NCI-H146 (cell line): ENCODE measurements around the gene LXN.

Experiments
- DNase-seq: peaks from one replicate; lab custom pipeline; 2025; lab: John Stamatoyannopoulos, UW

LXN gene

GRCh38 chr3:158668506-158668905 is 3.9 kb downstream of the LXN start:
- DNase-seq, result no peak

GRCh38 chr3:158666416-158666815 is 6.0 kb downstream of the LXN start:
- no peak for DNase-seq

- DNase-seq, result no peak
Measured at GRCh38 chr3:158663832-158664231, 8.6 kb downstream of the LXN start.

GRCh38 chr3:158663246-158663645 is 9.2 kb downstream of the LXN start:
- no peak for DNase-seq

GRCh38 chr3:158660711-158661110 is 11.7 kb downstream of the LXN start:
- no peak for DNase-seq

- peak; percentile 65 for DNase-seq
Measured at GRCh38 chr3:158659454-158660237, 12.8 kb downstream of the LXN start.

GRCh38 chr3:158658889-158659288 is 13.6 kb downstream of the LXN start:
- no peak for DNase-seq

GRCh38 chr3:158652463-158652862 is 20.0 kb downstream of the LXN start:
- DNase-seq, result no peak

GRCh38 chr3:158651192-158651591 is 21.3 kb downstream of the LXN start:
- no peak for DNase-seq

- no peak for DNase-seq
Measured at GRCh38 chr3:158649791-158650190, 22.7 kb downstream of the LXN start.

GRCh38 chr3:158644345-158644908 is 28.0 kb downstream of the LXN start, which contains the start of gene GFM1:
TSS of gene GFM1 (plus strand) at chr3:158644527. CDS start at chr3:158644635, 108 bp downstream.
- DNase-seq, result peak; percentile 98

GRCh38 chr3:158642474-158643210 is 29.8 kb downstream of the LXN start:
- no peak for DNase-seq

- no peak for DNase-seq
Measured at GRCh38 chr3:158642005-158642404, 30.4 kb downstream of the LXN start.

GRCh38 chr3:158640646-158641045 is 31.8 kb downstream of the LXN start:
- no peak for DNase-seq

- DNase-seq, result no peak
Measured at GRCh38 chr3:158631981-158632380, 40.5 kb downstream of the LXN start.

- DNase-seq, result no peak
Measured at GRCh38 chr3:158625881-158626280, 46.6 kb downstream of the LXN start.

GRCh38 chr3:158617982-158618875 is 54.2 kb downstream of the LXN start:
- DNase-seq, result no peak
